Suprapubic skin (tissue), 3 donors: ENCODE results near the gene PIAS1.

Experiments
- POLR2A ChIP-seq, 2 donors: fragments of 450-650 bp; IDR thresholded peaks; one replicate each; pipeline ENCODE4 v1.6.1; 2017; ENCODE audit warnings: antibody characterized with exemption in 2 of 2, mild to moderate bottlenecking in 2 of 2, moderate library complexity in 2 of 2
- TF ChIP-seq, protein P1 (sequence below), 2 donors: fragments of 200-600 bp in 1 of 2; fragments of 450-650 bp in 1 of 2; sonication (generic) in 1 of 2; IDR thresholded peaks; one replicate each; pipeline ENCODE4 v1.5.1; 2016 to 2019; ENCODE audit warnings: antibody characterized with exemption in 2 of 2, mild to moderate bottlenecking in 1 of 2, moderate library complexity in 1 of 2

DNA sequence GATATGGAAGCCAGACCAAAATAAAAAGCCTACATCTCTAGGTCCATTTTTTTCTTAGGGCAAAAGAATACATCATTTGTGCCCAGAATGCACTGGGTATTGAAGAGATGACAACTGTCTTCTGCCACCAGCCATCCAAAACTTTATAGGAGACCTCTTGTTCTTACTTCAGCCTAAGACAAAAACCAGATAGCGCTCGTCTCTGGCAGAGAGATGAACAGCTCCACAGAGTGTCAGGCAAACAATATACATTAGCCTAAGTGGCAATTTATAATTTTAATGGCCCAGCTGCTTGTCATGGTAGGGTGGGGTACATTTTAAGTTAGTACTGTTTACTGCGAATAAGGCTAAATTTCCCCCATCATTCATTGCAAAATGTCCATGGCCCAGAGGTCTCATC is 38.9 kb upstream of the PIAS1 start:
- TF ChIP-seq POLR2A (IDR thresholded peaks at IDR 0.05): no peak
- TF ChIP-seq, protein P1, sequence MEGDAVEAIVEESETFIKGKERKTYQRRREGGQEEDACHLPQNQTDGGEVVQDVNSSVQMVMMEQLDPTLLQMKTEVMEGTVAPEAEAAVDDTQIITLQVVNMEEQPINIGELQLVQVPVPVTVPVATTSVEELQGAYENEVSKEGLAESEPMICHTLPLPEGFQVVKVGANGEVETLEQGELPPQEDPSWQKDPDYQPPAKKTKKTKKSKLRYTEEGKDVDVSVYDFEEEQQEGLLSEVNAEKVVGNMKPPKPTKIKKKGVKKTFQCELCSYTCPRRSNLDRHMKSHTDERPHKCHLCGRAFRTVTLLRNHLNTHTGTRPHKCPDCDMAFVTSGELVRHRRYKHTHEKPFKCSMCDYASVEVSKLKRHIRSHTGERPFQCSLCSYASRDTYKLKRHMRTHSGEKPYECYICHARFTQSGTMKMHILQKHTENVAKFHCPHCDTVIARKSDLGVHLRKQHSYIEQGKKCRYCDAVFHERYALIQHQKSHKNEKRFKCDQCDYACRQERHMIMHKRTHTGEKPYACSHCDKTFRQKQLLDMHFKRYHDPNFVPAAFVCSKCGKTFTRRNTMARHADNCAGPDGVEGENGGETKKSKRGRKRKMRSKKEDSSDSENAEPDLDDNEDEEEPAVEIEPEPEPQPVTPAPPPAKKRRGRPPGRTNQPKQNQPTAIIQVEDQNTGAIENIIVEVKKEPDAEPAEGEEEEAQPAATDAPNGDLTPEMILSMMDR (IDR thresholded peaks at IDR 0.05): no peak
